Stimulated activated CD4-positive, alpha-beta T cell treated with anti-CD3 and anti-CD28 coated beads, TNF-alpha, amount 100 ng/mL, for 1 hour (primary cell): Measurements from ENCODE around the gene AMOTL2.

Source experiments
- DNase-seq, 3 donors: peaks; one replicate each; pipeline ENCODE4 v3.0.0-alpha.2; 2020; ENCODE audit warnings: low read depth in 3 of 3, low spot score in 1 of 3

Gene AMOTL2

GRCh38 chr3:134380249-134380648 lies 6.0 kb upstream of the AMOTL2 start:
- DNase-seq: no peak

DNA sequence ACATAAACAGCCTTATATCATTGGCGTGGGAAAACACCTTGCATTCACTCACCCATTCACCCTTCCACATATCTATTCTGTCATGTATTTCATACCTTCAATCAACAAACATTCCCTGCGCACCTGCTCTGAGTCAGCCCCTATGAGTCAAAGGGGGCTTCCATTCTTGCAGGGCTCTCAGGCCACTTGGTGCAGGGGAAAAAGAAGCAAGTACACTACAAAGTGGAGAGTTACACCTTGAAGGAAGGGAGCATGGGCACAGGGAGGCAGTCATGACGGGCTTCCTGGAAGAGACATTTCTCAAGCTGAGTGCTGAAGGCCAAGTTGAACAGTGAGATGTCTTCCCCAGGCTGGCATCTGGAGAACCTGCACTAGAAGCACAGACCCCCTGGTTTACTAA lies 4.6 kb upstream of the AMOTL2 start:
- DNase-seq: no peak

DNA sequence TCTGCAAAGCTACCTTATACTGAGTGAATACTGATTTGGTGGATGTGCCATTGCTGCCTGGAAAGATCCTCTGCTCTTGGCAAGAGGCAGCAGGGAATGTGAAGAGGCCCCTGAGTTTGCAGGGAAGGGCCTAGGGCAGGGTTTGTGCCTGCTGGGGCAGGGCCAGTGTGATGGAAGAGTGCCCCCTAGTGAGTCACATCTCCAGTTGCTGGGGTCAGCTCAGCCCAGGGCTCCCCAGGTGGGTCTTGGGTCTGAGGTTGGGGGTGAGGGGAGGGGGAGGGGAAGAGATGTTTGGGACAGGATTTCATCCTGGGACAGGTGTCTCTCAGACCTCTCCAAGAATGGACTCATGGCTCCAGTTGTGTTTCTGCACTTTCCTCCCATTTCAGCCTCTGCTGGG lies 4.1 kb upstream of the AMOTL2 start:
- no peak for DNase-seq

- no peak for DNase-seq
These were observed 3.6 kb upstream of the AMOTL2 start for GRCh38 chr3:134377896-134378295.

- DNase-seq: no peak
These were observed 2.7 kb upstream of the AMOTL2 start for GRCh38 chr3:134376786-134377426.

- no peak for DNase-seq
These were observed 2.1 kb upstream of the AMOTL2 start for GRCh38 chr3:134376385-134376765.

DNA sequence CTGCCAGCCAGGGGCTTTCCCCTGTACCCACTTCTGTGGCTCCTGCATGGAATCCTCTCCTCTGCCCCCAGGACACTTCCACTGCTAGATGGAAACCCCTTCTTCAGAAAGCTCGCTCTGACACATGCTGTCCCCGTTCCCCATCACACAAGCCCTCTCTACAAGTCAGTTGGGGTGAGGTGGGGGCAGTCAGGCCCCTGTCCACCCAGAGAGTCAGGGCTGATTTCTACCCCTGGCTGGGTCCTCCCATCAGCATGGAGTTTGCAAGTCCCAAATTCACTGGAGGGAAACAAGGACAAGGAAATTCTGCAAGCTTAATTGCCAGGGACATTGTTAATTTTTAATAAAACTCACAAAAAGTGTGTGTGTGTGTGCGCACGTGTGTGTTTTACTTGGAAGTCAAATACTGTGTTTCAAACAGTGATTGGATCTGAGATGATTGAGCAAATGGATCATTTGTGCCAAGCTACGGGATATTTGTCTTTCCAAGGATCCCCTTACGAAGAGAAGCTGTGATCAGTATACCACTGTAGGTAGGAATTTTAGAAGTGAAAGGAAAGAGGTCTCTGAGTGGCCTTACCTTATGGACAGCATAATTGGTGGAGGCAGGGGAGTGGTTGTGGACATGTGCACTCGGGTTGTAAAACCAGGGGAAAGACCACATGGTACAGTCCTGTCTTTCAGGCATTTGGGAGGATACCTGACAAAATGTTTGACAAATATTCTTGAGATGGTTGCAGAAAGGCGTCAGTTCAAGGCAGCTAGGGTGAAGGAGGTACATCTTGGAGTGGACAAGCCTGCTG lies 1.5 kb upstream of the AMOTL2 start:
- DNase-seq: no peak

DNA sequence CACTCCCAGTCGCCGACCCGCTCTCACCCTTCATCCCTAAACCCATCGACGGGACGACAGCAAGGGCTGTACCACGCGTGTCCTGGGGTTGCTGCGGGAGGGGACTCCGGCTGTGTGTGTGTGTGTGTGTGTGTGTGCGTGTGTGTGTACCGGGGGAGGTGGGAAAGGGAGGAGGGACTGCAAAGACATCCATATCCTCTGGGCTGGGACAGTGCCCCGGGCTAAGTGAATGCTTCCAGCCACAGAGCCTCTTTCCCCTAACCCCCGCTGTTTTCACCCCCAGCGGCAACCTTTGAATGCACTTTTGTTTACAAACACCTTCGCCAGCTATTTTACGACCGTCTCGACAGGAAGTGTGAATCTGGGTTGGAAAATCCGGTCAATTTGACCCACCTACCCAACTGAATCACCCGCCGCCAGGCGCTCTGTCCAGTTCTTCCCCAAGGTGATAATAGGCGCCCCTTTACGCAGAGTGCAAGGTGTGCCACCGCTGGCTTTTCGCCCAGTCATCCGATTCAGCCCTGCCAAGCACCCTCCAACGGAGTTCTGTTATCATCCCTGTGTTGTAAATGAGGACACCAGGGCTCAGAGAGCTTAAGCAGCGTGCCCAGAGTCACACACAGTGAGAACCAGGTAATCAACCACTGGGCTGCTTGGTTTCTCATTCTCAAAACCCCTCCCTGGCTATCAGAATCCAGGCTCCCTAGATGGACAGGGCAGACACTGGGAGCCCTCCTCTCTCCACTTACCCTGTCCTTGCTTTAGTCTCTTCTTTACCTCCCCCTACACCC lies 739 bp upstream of the AMOTL2 start:
- DNase-seq: no peak

DNA sequence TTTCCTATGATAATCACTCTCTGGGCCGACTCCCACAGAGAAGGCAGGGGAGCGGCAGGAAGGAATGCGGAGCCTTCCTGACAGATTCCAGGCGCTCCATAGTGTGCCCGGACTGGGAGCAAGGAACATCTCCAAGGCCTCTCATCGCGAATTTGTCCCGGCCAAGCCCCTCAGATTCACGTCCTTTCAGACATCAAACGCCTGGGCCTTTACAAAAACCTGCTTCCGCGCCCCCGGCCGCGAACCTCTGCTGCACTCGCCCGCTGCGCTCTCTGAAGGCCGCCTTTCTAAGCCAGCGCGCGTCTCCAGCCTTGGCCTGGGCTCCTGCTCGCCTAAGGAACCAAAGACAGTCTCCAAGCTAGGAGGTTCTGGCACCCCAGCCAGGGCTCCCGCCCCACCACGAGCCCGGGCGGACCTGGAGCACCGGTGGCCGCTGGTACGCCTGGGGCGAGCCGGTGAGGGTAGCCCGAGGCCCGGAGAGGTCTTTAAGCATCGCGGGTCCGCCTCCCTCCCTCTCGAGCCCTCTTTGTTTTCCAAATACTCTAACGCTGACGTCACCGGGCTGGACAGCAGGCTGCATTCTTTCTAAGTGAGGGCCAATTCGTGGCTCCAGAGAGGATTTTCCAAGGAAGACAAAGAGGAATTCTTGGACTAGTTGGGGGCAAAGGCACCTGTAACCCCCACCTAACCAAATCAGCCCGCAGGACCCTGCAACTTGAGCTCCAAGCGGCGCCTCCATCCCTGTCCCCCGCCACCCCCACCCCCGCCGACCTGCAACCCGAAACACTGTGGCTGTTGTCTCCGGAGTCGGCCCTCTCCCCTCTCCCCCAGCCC lies 759 bp downstream of the AMOTL2 start:
- no peak for DNase-seq

GRCh38 chr3:134372396-134373270 lies 1.6 kb downstream of the AMOTL2 start:
- no peak for DNase-seq

GRCh38 chr3:134371542-134372324 lies 2.5 kb downstream of the AMOTL2 start:
- no peak for DNase-seq

GRCh38 chr3:134370611-134371531 lies 3.4 kb downstream of the AMOTL2 start:
- no peak for DNase-seq

- DNase-seq: no peak
These were observed 4.2 kb downstream of the AMOTL2 start for GRCh38 chr3:134369861-134370596.

GRCh38 chr3:134369231-134369741 lies 5.0 kb downstream of the AMOTL2 start:
- DNase-seq: no peak

GRCh38 chr3:134368751-134369105 lies 5.5 kb downstream of the AMOTL2 start:
- DNase-seq: no peak

GRCh38 chr3:134367869-134368750 lies 6.1 kb downstream of the AMOTL2 start:
- DNase-seq: no peak
